Stimulated activated CD4-positive, alpha-beta T cell treated with anti-CD3 and anti-CD28 coated beads, TNF-alpha, amount 100 ng/mL, for 1 hour (primary cell): ENCODE measurements around the gene TLK1.

Experiments
- DNase-seq, 3 donors: peaks; one replicate each; pipeline ENCODE4 v3.0.0-alpha.2; 2020; ENCODE audit warnings: low read depth in 3 of 3, low spot score in 1 of 3

TLK1 gene

GRCh38 chr2:170969030-170969429 lies 191.7 kb downstream of the TLK1 start:
- DNase-seq: no peak

DNA sequence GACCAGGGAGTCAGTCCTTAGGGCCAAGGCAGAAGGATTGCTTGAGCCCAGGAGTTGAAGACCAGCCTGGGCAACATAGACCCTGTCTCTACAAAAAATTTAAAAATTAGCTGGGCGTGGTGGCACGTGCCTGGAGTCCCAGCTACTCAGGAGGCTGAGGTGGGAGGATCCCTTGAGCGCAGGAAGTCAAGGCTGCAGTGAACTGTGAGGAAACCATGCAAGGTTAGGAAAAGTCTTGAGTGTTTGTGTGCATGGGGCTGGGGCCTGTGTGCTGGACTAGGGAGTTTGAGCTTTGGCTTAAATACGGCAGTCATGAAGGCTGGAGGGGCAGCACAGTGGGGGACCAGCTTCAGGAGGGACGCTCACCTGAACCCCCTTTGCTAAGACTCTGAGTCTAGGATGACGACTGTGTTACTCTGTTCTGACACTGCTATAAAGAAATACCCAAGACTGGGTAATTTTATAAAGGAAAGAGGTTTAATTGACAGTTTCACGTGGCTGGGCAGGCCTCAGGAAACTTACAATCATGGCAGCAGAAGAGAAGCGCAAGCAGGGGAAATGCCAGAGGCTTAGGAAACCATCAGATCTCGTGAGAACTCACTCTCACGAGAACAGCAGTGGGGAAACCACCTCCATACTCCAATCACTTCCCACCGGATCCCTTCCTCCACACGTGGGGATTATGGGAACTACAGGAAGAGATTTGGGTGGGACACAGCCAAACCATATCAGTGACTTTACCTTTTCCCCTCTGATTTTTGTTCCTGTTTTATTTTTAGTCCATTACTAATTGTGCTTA lies 192.3 kb downstream of the TLK1 start:
- no peak for DNase-seq

GRCh38 chr2:170967553-170967952 lies 193.1 kb downstream of the TLK1 start:
- DNase-seq: no peak

DNA sequence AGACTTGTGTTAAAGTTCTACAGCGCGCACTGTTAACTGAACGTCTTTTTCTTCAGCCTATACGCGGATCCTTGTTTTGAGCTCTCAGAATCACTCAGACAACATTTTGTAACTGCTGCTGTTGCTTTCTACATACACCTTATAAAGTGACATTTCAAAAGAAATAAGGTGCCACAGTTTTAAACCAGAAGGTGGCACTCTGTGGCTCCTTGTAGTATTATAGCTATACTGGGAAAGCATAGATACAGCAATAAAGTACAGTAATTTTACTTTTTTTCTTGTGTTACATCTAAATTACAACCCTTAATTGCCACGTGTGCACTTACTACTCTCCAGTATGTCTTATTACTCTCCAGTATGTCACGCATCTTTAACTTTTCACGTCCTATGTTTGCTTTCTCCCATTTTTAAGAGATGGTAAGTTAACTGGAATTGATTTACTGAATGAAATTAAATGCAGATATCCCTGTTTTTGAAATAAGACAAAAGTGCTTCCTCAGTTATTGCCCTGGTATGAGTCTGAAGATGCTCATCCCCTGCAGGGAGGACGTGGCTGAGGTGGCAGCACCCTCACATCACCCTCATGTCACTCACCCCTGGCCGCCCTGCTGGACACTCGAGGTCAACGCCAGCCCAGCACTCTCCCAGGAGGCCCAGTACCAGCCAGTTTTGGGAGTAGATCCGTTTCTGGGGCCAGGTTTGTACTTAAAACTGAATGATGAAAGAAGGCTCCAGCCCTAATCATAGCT lies 193.9 kb downstream of the TLK1 start:
- DNase-seq: no peak

GRCh38 chr2:170965446-170966225 lies 195.1 kb downstream of the TLK1 start:
- DNase-seq: no peak

DNA sequence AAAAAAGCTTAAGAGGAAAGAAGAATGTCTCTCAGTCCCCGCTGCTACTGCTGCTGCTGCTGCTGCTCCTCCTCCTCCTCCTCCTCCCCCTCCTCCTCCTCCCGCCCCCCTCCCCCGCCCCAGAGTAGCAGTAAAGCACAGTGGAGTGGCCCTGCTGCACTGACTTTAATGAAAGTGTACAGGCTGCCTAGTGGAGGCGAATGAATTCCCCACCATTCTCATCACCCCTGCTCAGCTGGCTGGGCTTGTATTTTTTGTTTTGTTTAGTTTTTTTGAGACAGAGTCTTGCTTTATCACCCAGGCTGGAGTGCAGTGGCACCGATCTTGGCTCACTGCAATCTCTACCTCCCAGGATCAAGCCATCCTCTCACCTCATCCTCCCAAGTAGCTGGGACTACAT lies 197.3 kb downstream of the TLK1 start:
- no peak for DNase-seq

- no peak for DNase-seq
Observed at GRCh38 chr2:170953941-170954340, 206.8 kb downstream of the TLK1 start.

DNA sequence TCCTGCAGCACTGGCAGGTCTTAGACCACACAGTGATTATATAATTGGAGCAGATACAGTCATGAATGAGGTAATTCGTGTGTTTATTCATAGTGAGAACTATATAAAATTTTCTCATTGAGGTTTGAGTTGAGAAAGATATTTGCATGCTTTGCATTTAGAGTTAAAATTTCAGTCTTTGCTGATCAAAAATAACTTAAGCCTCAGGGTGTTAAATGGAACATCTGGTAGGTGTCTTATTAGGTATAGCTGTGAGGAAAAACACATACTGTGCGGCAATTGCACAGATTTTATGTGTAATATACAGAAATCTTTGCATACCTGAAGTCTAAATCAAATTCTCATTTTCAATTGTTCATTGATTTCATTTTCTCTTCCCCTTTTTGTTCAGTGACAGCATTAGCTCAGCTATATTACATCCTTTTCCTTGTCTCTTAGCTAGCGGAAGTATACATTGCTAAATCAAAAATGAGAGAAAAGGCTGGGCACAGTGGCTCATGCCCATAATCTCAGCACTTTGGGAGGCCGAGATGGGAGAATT lies 210.4 kb downstream of the TLK1 start:
- no peak for DNase-seq

DNA sequence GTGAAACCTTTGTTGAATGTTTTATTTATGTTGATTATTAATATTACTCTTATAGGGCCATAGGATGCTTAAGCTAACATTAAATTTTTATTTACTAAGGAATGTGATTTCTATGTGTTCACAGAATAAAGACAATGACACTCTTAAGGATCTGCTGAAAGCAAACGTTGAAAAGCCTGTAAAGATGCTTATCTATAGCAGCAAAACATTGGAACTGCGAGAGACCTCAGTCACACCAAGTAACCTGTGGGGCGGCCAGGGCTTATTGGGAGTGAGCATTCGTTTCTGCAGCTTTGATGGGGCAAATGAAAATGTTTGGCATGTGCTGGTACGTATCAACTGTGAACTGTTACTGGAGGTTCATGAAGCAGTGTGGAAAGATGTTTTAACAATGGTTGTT lies 211.3 kb downstream of the TLK1 start:
- DNase-seq: no peak

- DNase-seq: no peak
Observed at GRCh38 chr2:170944545-170944944, 216.1 kb downstream of the TLK1 start.

GRCh38 chr2:170943596-170943995 lies 217.1 kb downstream of the TLK1 start:
- no peak for DNase-seq

- no peak for DNase-seq
Observed at GRCh38 chr2:170943041-170943440, 217.7 kb downstream of the TLK1 start.

DNA sequence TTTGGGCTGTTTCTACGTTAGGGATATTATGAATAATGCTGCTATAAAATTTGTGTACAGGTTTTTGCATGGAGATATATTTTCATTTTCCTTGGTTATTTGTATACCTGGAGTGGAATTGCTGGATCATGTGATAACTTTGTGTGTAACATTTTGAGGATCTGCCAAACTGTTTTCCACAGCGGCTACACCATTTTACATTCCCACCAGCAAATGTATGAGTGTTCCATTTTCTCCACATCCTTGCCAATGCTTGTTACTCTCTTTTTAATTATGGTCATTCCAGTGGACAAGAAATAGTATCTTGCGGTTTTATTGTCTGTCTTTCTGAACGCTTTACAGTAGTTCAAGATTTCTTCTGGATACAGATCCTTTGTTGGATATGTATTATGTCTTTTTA lies 218.1 kb downstream of the TLK1 start:
- DNase-seq: no peak
